Measurements from ENCODE around the gene ACOD1. TPM values are rescaled to one million over a fixed set of nuclear protein-coding genes. Genes with fewer than 3 reads are reported as not detected.

Gene ACOD1
- total RNA-seq: not detected in 2 replicates

GRCh38 chr13:76948149-76948548 is at the start of gene ACOD1:
TSS of gene ACOD1 (plus strand) at chr13:76948511. CDS start at chr13:76948559, 48 bp downstream.

GRCh38 chr13:76991796-76992547 is 43.7 kb downstream of the ACOD1 start, which contains the start of gene CLN5:
TSS of gene CLN5 (plus strand) at chr13:76992081. CDS start at chr13:76992099, 18 bp downstream.

Other genes with a start within 250 kb of the ACOD1 start
- 224 and 244 TPM in 2 replicates for gene KCTD12, start 62.1 kb upstream of the ACOD1 start, total RNA-seq
- 22.5 and 26.5 TPM in 2 replicates for gene CLN5, start 43.6 kb downstream of the ACOD1 start, total RNA-seq
- 37.4 and 39.6 TPM in 2 replicates for gene FBXL3, start 78.6 kb downstream of the ACOD1 start, total RNA-seq

Measured in mammary microvascular endothelial cell (primary cell).